Measurements from ENCODE around the gene NOSIP. TPM values are rescaled to one million over a fixed set of nuclear protein-coding genes. Genes with fewer than 3 reads are reported as not detected.
A peak's percentile ranks its signal among the peaks of the same experiment; 100 is the strongest.

NOSIP gene
- total RNA-seq, 1 donor from 2014 or later, result 49.9 TPM

- intact Hi-C loops (cut with micrococcal nuclease), result no loop called here
- Mint-ChIP-seq H3K4me1 (peaks cover 13% of the 10 kb centered on the region), H3K9me3 (no peaks in the 10 kb centered on the region), H3K27ac (no peak overlapping the region), H3K27me3 (no peaks in the 10 kb centered on the region), H3K4me3 (no peak overlapping the region), H3K36me3 (ENCODE audit: low read depth) (peaks cover 68% of the 10 kb centered on the region)
- DNase-seq (no peak), ATAC-seq (ENCODE audit: low read depth) (no peak)
- ChIA-PET CTCF (interaction anchor here (0.6 kb wide), 1 partner anchor 209 kb away, joined by 3 read pairs; no protein-coding TSS in a partner anchor), POLR2A (interaction anchor here (0.7 kb wide), 2 partner anchors 24 to 163 kb away, joined by 3 read pairs; no protein-coding TSS in a partner anchor)
- no peak for TF ChIP-seq CTCF (IDR thresholded peaks at IDR 0.05)
Observed at GRCh38 chr19:49616945-49617344, 36.6 kb upstream of the NOSIP start.

- no peak overlapping the region for H3K4me3 Mint-ChIP-seq
- ATAC-seq (ENCODE audit: low read depth), result no peak
- no peak overlapping the region for H3K27ac Mint-ChIP-seq
- peaks cover 13% of the 10 kb centered on the region for H3K4me1 Mint-ChIP-seq
- TF ChIP-seq CTCF (IDR thresholded peaks at IDR 0.05), result no peak
- no peak for DNase-seq
- intact Hi-C loops (cut with micrococcal nuclease), result no loop called here
- H3K9me3 Mint-ChIP-seq, result no peaks in the 10 kb centered on the region
- no peaks in the 10 kb centered on the region for H3K27me3 Mint-ChIP-seq
- ChIA-PET CTCF (no interaction called here), POLR2A (interaction anchor here (0.7 to 1.0 kb wide), 2 partner anchors 12 to 23 kb away, joined by 3 read pairs; no protein-coding TSS in a partner anchor)
- peaks cover 64% of the 10 kb centered on the region for H3K36me3 Mint-ChIP-seq (ENCODE audit: low read depth)
Observed at GRCh38 chr19:49616532-49616931, 36.2 kb upstream of the NOSIP start.

GRCh38 chr19:49615861-49616260 lies 35.5 kb upstream of the NOSIP start:
- no peak for TF ChIP-seq CTCF (IDR thresholded peaks at IDR 0.05)
- CTCF ChIA-PET, result no interaction called here
- DNase-seq (no peak), ATAC-seq (ENCODE audit: low read depth) (no peak)
- Mint-ChIP-seq H3K27ac (no peak overlapping the region), H3K9me3 (no peaks in the 10 kb centered on the region), H3K27me3 (no peaks in the 10 kb centered on the region), H3K4me3 (no peak overlapping the region), H3K4me1 (peaks cover 13% of the 10 kb centered on the region), H3K36me3 (ENCODE audit: low read depth) (peaks cover 62% of the 10 kb centered on the region)
- POLR2A ChIA-PET, result interaction anchor here (0.5 to 1.0 kb wide), 2 partner anchors 9 to 12 kb away, joined by 3 read pairs; no protein-coding TSS in a partner anchor
- intact Hi-C loops (cut with micrococcal nuclease), result no loop called here

- H3K9me3 Mint-ChIP-seq, result no peaks in the 10 kb centered on the region
- H3K27me3 Mint-ChIP-seq, result no peaks in the 10 kb centered on the region
- ATAC-seq (ENCODE audit: low read depth) (peak; percentile 40), DNase-seq (no peak)
- no peak overlapping the region for H3K4me3 Mint-ChIP-seq
- ChIA-PET POLR2A (interaction anchor here (0.5 to 0.9 kb wide), 2 partner anchors 76 to 239 kb away, joined by 3 to 5 read pairs; partner anchors contain the start of gene ADM5), CTCF (no interaction called here)
- no peak for TF ChIP-seq CTCF (IDR thresholded peaks at IDR 0.05)
- H3K4me1 Mint-ChIP-seq, result peaks cover 13% of the 10 kb centered on the region
- H3K36me3 Mint-ChIP-seq (ENCODE audit: low read depth), result peaks cover 69% of the 10 kb centered on the region
- intact Hi-C loops (cut with micrococcal nuclease), result no loop called here
- peak overlapping the region; percentile 81 for H3K27ac Mint-ChIP-seq
Observed at GRCh38 chr19:49614096-49614833, 33.9 kb upstream of the NOSIP start.

- intact Hi-C loops (cut with micrococcal nuclease), result no loop called here
- TF ChIP-seq CTCF (IDR thresholded peaks at IDR 0.05), result no peak
- Mint-ChIP-seq H3K9me3 (no peaks in the 10 kb centered on the region), H3K27ac (no peak overlapping the region), H3K4me1 (peaks cover 13% of the 10 kb centered on the region), H3K27me3 (no peaks in the 10 kb centered on the region), H3K36me3 (ENCODE audit: low read depth) (peaks cover 70% of the 10 kb centered on the region), H3K4me3 (no peak overlapping the region)
- ChIA-PET POLR2A (no interaction called here), CTCF (no interaction called here)
- no peak for DNase-seq
- no peak for ATAC-seq (ENCODE audit: low read depth)
Observed at GRCh38 chr19:49613374-49613773, 33.0 kb upstream of the NOSIP start.
